ENCODE results near the gene TUBA4A. TPM values are rescaled to one million over a fixed set of nuclear protein-coding genes. Genes with fewer than 3 reads are reported as not detected.

The TUBA4A gene
- total RNA-seq, 1 donor from 2014 or later = not detected

GRCh38 chr2:219271021-219271420, 17.3 kb upstream of the TUBA4A start:
- no peak overlapping the region for H3K27ac Mint-ChIP-seq
- H3K36me3 ChIP-seq = no peaks in the 10 kb centered on the region

GRCh38 chr2:219270055-219270372, 16.3 kb upstream of the TUBA4A start:
- no peaks in the 10 kb centered on the region for H3K9me3 ChIP-seq (ENCODE audit: low read depth)
- H3K27me3 ChIP-seq = peaks cover 8% of the 10 kb centered on the region
- no peak overlapping the region for H2AFZ ChIP-seq (replicated peaks)
- TF ChIP-seq EZH2phosphoT487 (IDR thresholded peaks at IDR 0.05) (no peak), EZH2 (IDR thresholded peaks at IDR 0.05) (no peak)
- TF ChIP-seq, protein P1, sequence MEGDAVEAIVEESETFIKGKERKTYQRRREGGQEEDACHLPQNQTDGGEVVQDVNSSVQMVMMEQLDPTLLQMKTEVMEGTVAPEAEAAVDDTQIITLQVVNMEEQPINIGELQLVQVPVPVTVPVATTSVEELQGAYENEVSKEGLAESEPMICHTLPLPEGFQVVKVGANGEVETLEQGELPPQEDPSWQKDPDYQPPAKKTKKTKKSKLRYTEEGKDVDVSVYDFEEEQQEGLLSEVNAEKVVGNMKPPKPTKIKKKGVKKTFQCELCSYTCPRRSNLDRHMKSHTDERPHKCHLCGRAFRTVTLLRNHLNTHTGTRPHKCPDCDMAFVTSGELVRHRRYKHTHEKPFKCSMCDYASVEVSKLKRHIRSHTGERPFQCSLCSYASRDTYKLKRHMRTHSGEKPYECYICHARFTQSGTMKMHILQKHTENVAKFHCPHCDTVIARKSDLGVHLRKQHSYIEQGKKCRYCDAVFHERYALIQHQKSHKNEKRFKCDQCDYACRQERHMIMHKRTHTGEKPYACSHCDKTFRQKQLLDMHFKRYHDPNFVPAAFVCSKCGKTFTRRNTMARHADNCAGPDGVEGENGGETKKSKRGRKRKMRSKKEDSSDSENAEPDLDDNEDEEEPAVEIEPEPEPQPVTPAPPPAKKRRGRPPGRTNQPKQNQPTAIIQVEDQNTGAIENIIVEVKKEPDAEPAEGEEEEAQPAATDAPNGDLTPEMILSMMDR (IDR thresholded peaks at IDR 0.05) = no peak
- H3K4me1 ChIP-seq = peaks cover 4% of the 10 kb centered on the region
- no peak overlapping the region for H3K4me2 ChIP-seq
- H4K20me1 ChIP-seq (ENCODE audit: low read depth) = no peaks in the 10 kb centered on the region
- no peaks in the 10 kb centered on the region for H3K36me3 Mint-ChIP-seq
- H3K9ac ChIP-seq = no peak overlapping the region
- no peak overlapping the region for H3K4me3 Mint-ChIP-seq
- H3K4me1 Mint-ChIP-seq = peaks cover 6% of the 10 kb centered on the region
- H3K9me3 Mint-ChIP-seq = no peaks in the 10 kb centered on the region
- H3K27ac ChIP-seq = no peak overlapping the region
- peaks cover 19% of the 10 kb centered on the region for H3K27me3 Mint-ChIP-seq (ENCODE audit: insufficient read depth, low read depth)
- no peaks in the 10 kb centered on the region for H3F3A ChIP-seq (ENCODE audit: low read depth)
- H3K27ac Mint-ChIP-seq = no peak overlapping the region
- H3K36me3 ChIP-seq = no peaks in the 10 kb centered on the region
- no peak for DNase-seq (ENCODE audit: low spot score)
- H3K4me3 ChIP-seq = no peak overlapping the region
- H3K79me2 ChIP-seq (ENCODE audit: low read depth) = no peaks in the 10 kb centered on the region

More at GRCh38 chr2:219271021-219271420, 17.3 kb upstream of the TUBA4A start:
- H3K4me3 Mint-ChIP-seq = no peak overlapping the region
- no peak overlapping the region for H3K27ac ChIP-seq
- H3K4me3 ChIP-seq = no peak overlapping the region
- no peak for DNase-seq (ENCODE audit: low spot score)
- H3K4me1 ChIP-seq = peaks cover 3% of the 10 kb centered on the region
- H3K9me3 ChIP-seq (ENCODE audit: low read depth) = no peaks in the 10 kb centered on the region
- H3K27me3 ChIP-seq = peaks cover 8% of the 10 kb centered on the region
- TF ChIP-seq EZH2 (IDR thresholded peaks at IDR 0.05) (no peak), EZH2phosphoT487 (IDR thresholded peaks at IDR 0.05) (no peak)
- TF ChIP-seq, protein P1 (IDR thresholded peaks at IDR 0.05) = no peak
- no peaks in the 10 kb centered on the region for H3K79me2 ChIP-seq (ENCODE audit: low read depth)
- H3K9me3 Mint-ChIP-seq = no peaks in the 10 kb centered on the region
- H3K4me1 Mint-ChIP-seq = peaks cover 6% of the 10 kb centered on the region
- H4K20me1 ChIP-seq (ENCODE audit: low read depth) = no peaks in the 10 kb centered on the region
- no peaks in the 10 kb centered on the region for H3F3A ChIP-seq (ENCODE audit: low read depth)
- no peak overlapping the region for H2AFZ ChIP-seq (replicated peaks)
- H3K27me3 Mint-ChIP-seq (ENCODE audit: insufficient read depth, low read depth) = peaks cover 19% of the 10 kb centered on the region
- no peaks in the 10 kb centered on the region for H3K36me3 Mint-ChIP-seq
- H3K4me2 ChIP-seq = no peak overlapping the region
- H3K9ac ChIP-seq = no peak overlapping the region

- Mint-ChIP-seq H3K27ac (no peak overlapping the region), H3K4me1 (peaks cover 2% of the 10 kb centered on the region), H3K27me3 (ENCODE audit: insufficient read depth, low read depth) (peaks cover 23% of the 10 kb centered on the region), H3K36me3 (no peaks in the 10 kb centered on the region), H3K9me3 (no peaks in the 10 kb centered on the region), H3K4me3 (peak overlapping the region; percentile 5)
- no peak for DNase-seq (ENCODE audit: low spot score)
- Histone ChIP-seq H4K20me1 (ENCODE audit: low read depth) (no peaks in the 10 kb centered on the region), H2AFZ (replicated peaks) (no peak overlapping the region), H3K27ac (no peak overlapping the region), H3K36me3 (no peaks in the 10 kb centered on the region), H3K79me2 (ENCODE audit: low read depth) (no peaks in the 10 kb centered on the region), H3K9ac (no peak overlapping the region), H3K4me3 (no peak overlapping the region), H3K4me2 (no peak overlapping the region), H3K27me3 (peaks cover 8% of the 10 kb centered on the region), H3K4me1 (peaks cover 4% of the 10 kb centered on the region), H3K9me3 (ENCODE audit: low read depth) (no peaks in the 10 kb centered on the region), H3F3A (ENCODE audit: low read depth) (no peaks in the 10 kb centered on the region)
- TF ChIP-seq, protein P1 (IDR thresholded peaks at IDR 0.05) = no peak
- TF ChIP-seq EZH2phosphoT487 (IDR thresholded peaks at IDR 0.05) (no peak), EZH2 (IDR thresholded peaks at IDR 0.05) (no peak)
Measured at GRCh38 chr2:219269362-219270054, 15.8 kb upstream of the TUBA4A start.
